ENCODE measurements around the gene PRIM2.
"Not testable (repeated sequence)": the region's sequence is repeated elsewhere in the genome, so short reads cannot be mapped to it uniquely, and the experiment has no call there.

GRCh38 chr6:57581586-57581985 lies 264.2 kb downstream of the PRIM2 start:
- not testable (repeated sequence) for TF ChIP-seq CTCF (IDR thresholded peaks at IDR 0.05; ENCODE audit: low read length); EZH2phosphoT487 (IDR thresholded peaks at IDR 0.05; ENCODE audit: low read length); EZH2 (optimal IDR thresholded peaks at IDR 0.05; ENCODE audit: low read depth, low read length)
